Smooth muscle cell of the brain vasculature (primary cell): ENCODE results near the gene CFAP99.
"Not testable (repeated sequence)": the region's sequence is repeated elsewhere in the genome, so short reads cannot be mapped to it uniquely, and the experiment has no call there.

Experiments
- DNase-seq: peaks from one replicate; pipeline ENCODE4 v3.0.0-alpha.2; 2012; ENCODE audit warnings: low read depth, low spot score

Gene CFAP99

DNA sequence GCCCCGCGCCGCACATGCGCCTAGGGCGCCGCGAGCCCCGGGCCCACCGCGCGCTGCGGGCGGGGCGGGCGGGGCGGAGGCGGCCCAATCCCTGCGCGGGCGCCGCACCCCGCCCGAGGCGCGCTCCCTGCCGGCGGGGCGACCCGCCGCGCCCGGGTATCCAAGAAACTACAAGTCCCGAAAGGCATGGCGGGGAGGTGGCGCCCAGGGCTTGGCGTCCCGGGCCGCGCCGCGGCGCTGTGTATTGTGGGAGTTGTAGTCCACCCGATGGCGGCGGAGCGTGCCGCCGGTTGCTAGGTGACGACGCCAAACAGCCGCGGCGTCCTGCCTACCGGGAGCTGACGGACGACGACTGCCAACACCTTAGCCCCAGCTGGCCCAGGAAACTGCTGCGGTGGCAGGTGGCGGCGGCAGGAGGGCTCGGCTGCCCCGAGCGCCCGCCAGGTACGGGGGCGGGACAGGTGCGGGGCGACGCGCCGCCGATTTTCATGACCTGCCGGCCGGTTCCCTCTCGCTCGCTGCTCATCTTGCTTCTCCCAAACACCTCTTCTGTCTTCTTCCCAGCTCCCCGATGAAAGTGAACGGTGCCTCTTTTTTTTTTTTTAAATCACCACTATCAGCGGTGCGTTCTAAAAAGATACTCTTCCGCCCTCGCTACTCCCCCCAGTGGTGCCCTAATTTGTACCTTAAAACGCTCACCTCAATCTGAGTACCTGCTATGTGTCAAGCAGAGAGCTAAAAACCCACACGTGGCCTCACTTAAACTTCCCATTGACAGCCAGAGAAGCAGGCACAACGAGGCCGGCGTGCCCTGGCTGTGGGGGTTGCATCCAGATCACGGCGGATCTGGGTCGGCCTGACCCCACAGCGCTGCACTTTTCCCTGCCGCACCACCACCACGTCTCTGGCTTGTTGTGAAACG is at the start of gene CFAP99:
CFAP99 (plus strand) TSS at position 306 of the 922 bp plus-strand sequence.
- peak; percentile 77 for DNase-seq

DNA sequence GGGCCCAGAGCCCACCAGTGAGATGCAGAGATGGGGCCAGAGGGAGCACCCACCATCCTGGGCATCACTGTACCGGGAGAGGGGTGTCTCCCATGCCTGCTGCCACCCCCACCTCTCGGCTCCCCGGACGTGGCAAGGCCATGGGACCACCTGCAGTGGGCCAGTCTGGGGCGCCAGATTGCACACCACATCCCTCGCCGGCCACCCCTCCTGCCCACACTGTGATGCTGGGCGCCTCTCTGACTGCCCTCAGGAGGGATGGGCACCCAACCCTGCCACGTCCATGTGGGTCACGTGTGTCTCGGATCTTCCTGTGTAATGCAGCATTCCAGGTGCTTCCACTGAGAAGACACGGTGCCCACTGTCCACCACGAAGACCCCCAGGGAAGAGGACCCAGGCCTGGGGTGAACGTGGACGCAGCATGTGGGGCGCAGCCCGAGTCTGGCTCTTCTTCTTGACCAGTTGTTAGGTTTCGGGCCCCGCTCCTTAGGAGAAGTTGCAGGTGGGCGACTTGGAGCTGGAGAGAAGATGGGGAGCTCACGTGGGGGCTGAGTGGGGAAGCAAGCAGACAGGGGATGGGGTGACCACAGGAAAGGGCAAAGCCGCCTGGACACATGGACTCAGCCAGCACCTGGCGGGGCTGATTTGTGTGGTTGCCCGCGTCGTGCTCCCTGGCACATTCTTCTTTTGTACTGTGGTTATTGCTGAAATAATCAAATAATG is 48.0 kb upstream of the CFAP99 start:
- DNase-seq: no peak

DNA sequence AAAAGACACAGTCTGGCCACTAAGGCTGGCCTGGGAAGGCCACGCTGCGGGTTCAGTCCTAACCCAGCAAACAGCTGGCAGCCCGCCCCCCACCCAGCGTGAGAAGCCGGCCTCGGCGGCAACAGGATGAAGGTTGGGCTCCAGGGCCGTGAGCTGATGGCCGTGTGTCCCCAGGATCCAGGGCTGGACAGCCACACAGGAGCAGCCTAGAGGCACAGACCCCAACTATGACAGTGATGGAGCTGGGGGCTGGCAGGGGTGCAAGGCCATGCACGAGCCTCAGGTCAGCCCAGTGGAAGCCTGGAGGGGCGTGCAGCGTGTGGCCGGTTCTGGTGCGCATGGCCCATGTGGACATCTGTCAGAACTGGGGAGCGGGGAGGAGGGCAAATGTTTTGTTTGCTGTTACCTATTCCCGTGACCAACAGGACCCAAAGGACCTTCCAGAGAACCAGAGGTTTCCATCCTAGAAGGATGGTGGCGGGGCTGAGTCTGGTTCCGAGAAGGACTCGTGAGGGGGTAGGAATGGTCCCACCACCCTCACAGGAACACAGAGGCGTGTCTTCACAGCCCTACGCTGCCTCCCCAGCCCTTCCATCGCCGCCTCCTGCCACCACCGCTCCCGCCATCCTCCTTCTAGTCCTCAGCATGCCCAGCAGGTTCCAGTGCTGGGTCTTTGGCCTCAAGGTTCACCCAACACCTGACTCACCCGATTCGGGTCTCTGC is 46.8 kb upstream of the CFAP99 start:
- no peak for DNase-seq

- no peak for DNase-seq
These were observed 46.2 kb upstream of the CFAP99 start for GRCh38 chr4:2372488-2373030.

- no peak for DNase-seq
These were observed 45.2 kb upstream of the CFAP99 start for GRCh38 chr4:2373532-2373931.

DNA sequence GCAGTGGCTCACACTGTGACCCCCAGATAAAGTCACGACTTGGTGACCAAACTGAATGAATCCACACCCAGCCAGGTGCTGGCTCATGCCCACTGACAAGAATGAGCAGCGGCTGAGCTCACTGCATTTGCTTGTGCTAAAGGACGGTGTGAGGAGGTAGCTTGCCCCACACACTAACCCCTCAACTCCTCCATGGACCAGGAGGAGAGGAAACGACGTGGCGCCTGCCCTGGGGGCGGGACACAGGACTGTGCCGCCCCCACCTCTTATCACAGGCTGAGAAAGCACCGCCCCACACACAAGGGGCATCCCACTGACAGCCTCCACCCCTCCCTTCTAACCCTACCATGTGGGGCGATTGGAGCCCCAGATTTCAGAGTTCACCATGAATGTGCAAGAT is 43.3 kb upstream of the CFAP99 start:
- DNase-seq: no peak

GRCh38 chr4:2377241-2377640 is 41.5 kb upstream of the CFAP99 start:
- no peak for DNase-seq

DNA sequence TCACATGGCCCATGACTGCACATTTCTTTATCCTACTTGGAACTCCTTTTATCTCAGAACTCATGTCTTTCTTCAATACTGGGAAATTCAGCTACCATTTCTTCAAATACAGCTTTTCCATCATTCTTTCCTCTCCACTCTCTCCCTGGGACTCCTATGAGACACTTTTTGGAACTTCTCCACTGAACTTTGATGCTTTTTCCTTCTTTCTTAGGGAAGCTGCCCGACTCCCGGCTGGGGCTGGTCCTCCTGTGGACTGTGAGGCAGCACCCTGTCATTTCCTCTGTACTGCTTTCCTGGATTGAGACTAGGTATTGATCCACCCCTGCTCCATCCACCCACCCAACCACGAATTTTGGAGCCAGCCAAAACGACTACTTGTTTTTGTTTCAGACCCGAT is 40.4 kb upstream of the CFAP99 start:
- no peak for DNase-seq

DNA sequence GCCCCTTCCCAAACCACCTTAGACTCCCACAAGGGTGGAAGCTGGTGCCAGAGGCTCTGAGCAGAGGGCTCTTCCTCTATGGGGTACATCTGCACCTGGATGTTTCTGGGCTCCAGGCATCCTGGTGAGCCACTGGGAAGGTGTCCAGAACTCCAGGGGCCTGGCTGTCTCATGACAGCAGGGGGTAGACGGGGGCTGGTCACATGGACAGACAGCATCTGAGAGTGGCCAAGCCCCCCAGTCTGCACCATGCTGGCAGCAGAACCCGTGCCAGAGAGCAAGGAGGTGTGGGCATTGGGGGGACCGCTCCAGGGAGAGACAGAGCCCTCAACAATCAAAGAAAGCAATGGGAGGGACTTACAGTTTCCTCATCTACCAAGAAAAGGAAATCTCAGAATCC is 39.9 kb upstream of the CFAP99 start:
- DNase-seq: no peak

- DNase-seq: not testable (repeated sequence)
These were observed 38.2 kb upstream of the CFAP99 start for GRCh38 chr4:2380589-2380988.

DNA sequence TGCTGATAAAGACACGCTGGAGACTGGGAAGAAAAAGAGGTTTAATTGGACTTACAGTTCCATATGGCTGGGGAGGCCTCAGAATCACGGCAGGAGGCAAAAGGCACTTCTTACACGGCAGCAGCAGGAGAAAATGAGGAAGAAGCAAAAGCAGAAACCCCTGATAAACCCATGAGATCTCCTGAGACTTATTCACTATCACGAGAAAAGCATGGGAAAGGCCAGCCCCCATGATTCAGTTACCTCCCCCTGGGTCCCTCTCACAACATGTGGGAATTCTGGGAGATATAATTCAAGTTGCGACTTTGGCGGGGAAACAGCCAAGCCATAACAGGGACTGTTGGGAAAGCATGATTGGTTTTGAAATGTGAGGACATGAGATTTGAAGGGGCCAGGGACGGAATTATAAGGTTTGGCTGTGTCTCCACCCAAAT is 36.0 kb upstream of the CFAP99 start:
- not testable (repeated sequence) for DNase-seq

DNA sequence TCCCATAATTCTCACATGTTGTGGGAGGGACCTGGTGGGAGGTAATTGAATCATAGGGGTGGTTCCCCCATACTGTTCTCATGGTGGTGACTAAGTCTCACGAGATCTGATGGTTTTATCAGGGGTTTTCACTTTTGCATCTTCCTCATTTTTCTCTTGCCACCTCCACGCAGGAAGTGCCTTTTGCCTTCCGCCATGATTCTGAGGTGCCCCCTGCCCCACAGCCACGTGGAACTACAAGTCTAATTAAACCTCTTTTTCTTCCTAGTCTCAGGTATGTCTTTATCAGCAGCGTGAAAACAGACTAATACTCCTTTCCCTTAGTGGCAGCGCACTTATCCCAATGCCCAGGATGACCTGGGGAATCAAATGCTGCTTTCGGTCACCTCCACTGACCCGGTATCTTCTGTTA is 35.5 kb upstream of the CFAP99 start:
- not testable (repeated sequence) for DNase-seq

GRCh38 chr4:2383760-2384159 is 35.0 kb upstream of the CFAP99 start:
- DNase-seq: no peak

GRCh38 chr4:2384245-2384644 is 34.5 kb upstream of the CFAP99 start:
- no peak for DNase-seq

DNA sequence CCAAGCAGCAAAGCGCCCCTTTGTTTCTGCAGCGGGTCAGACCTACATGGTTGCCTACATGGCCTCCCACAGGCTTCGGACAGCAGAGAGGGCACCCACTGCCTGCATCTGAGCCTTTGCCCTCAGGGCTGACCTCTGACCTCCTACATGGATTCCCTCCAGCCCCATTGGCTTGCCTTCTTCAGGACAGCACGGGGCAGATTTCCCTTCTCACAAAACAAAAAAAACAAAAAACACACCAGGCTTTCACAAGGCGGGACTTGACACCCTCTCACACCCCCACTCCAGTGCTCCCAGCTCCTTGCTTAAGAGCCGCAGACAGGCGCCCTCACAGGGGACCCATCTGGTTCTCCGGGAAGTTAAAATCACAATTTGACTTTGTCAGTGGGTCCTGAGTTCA is 33.2 kb upstream of the CFAP99 start:
- DNase-seq: no peak

DNA sequence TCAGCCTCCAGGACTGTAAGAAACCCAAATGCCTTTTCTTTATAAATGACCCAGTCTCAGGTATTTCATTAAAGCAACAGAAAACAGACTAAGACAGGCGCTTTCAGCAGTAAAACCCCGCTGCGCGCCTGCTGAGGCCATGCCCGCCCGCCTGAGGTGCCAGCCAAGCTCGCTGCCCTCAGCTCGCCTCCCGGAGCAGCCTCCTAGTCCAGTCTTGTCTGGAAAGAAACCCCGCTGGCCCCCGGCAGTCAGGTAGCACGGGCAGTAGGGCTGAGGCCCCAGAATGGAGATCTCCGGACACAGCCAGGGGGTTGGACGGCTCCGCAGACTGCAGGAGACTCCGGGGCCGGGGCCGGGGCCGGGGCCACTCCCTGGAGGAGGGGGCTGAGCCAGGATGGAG is 32.0 kb upstream of the CFAP99 start:
- DNase-seq: no peak

DNA sequence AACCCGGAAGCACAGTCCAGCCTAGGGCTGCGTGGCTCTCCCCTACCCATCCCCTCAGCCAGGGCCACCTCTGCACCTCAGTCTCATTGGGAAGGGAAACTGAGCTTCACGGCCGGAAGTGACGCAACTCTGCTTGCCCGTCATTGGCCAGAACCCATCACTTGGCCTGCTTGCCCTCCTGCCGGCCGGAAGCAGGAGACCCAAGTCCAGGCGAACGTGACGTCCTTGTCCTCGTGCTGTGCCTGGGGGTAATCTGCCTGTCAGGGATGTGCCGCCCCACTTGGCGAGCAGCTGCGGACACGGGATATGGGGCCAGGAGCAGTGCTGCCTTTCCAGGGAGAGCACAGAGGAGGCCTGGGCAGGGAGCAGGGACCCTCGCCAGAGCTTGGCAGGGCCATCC is 31.5 kb upstream of the CFAP99 start:
- no peak for DNase-seq

DNA sequence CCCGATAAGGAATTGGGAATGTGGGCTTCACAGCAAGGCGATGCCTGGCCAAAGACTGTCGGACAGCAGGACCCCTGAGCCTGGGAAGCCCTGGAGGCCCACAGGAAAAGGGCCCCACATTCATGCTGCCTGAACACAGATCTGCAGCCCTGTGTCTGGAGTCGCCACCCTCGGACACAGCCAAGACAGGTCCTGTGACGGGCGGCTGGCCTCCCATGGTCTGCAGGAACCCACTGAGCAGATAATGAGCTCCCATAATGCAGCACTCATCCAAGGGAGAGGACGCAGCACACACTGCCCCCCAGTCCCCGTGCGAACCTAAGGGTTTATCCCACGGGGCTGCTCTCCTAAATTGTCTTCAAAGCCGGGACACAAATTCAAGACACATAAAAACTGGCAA is 30.9 kb upstream of the CFAP99 start:
- DNase-seq: no peak

DNA sequence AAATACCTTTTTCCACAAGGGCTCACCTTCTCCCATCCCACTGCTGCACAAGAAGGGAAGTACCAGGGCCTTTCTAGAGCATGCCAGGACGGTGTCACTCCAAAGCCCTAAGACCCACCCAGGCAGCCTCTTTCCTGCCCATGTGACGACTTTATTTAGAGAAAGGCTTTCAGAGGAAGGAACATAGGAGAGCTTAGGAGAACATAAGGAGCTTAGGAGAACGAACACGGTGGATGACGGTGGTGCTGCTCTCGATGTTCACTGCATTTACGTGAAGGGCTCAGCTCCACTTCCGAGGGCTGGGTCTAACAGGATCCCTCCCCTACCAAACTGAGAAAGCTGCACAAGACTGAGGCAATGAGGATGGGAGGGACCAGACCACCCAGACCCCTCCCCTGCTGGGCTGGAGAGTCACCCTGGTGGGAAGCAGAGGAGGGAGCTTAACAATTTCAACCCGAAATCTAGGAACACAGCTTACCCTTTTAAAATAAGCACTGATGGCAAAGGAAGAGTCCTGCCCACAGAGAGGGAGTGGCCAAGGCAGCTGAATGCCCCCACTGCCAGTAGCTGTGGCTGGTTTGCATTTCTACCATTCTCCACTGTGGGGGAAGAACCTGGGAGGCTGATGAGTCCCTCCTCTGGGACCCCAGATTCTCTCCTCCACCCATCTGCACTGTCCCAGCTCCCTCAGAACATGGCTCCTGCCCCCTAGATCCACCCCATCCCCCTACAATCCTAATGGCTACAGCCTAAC is 30.1 kb upstream of the CFAP99 start:
- no peak for DNase-seq

- no peak for DNase-seq
These were observed 29.1 kb upstream of the CFAP99 start for GRCh38 chr4:2389691-2390090.

DNA sequence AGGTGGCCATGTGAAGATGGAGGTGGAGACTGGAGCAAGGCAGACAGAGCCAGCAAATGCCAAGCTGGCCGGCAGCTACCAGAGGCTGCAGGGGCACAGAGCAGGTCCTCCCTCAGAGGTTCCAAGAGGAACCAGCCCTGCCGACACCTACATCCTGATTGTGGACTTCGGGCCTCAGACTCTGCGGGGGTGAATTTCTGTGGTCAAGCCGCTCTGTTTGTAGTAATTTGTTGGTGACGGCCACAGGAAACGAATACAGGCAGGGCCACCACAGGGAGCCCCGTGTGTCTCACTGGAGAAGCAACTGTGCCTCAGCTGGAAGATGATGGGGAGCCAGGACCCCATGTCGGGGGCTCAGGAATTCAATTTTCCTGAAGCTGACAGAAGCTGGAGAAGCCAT is 28.6 kb upstream of the CFAP99 start:
- peak; percentile 36 for DNase-seq
